ENCODE measurements around the gene PCID2. TPM values are rescaled to one million over a fixed set of nuclear protein-coding genes. Genes with fewer than 3 reads are reported as not detected.

Gene PCID2
- total and polyA plus RNA-seq, 2 of the 13 experiments (the other 11 are each of a cell fraction or from before 2014, with no cell fraction given) = 65.0 to 111 TPM

DNA sequence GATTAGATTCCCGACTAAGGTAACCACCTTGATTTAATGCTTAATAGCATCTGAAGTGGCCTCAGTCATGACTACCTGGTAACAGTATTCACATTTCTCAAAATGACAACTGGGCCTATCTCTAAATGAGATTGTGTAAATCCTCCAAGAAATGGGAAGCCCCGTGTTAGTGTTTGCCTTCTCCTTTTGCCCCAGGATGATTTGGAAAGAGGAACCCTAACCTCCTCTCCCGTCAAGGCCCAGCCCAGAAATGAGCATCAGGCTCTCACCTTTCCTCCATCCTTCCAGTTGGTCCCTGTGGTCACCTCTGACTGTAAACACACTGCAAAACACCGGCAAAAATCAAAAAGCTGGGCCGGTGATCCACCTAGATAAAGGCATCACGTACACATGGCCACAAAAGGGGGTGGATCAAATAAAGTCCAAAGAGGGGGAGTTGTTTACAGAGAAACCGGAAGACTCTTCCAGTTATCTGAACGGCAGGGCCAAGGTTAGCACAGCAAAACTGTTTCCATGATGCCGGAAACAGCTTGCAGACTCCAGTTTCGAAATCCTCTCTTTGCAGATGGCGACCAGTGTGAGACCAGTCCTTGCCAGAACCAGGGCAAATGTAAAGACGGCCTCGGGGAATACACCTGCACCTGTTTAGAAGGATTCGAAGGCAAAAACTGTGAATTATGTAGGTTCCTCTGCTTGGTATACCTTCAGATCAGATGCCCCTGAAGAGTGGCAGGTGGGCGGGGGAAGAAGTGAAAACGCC, 69.5 kb downstream of the PCID2 start (continued):
- no peak for TF ChIP-seq TGIF2 (CRISPR knock-in tag; IDR thresholded peaks at IDR 0.05)
- TF ChIP-seq, protein P1, sequence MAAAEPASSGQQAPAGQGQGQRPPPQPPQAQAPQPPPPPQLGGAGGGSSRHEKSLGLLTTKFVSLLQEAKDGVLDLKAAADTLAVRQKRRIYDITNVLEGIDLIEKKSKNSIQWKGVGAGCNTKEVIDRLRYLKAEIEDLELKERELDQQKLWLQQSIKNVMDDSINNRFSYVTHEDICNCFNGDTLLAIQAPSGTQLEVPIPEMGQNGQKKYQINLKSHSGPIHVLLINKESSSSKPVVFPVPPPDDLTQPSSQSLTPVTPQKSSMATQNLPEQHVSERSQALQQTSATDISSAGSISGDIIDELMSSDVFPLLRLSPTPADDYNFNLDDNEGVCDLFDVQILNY (CRISPR knock-in tag; conservative IDR thresholded peaks at IDR 0.05) = no peak
- peak; percentile 97 for TF ChIP-seq ERF (CRISPR knock-in tag; IDR thresholded peaks at IDR 0.05)
- TF ChIP-seq ZFX (CRISPR knock-in tag; IDR thresholded peaks at IDR 0.05; ENCODE audit: low read depth) = peak; percentile 77
- TF ChIP-seq, protein P2, sequence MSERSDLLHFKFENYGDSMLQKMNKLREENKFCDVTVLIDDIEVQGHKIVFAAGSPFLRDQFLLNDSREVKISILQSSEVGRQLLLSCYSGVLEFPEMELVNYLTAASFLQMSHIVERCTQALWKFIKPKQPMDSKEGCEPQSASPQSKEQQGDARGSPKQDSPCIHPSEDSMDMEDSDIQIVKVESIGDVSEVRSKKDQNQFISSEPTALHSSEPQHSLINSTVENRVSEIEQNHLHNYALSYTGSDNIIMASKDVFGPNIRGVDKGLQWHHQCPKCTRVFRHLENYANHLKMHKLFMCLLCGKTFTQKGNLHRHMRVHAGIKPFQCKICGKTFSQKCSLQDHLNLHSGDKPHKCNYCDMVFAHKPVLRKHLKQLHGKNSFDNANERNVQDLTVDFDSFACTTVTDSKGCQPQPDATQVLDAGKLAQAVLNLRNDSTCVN (CRISPR knock-in tag; IDR thresholded peaks at IDR 0.05; ENCODE audit: borderline replicate concordance) = no peak
- TF ChIP-seq YY1 (IDR thresholded peaks at IDR 0.05; ENCODE audit: insufficient read depth, insufficient replicate concordance, low read depth, low read length) = peak; percentile 84
- no peak; the same call in 1 of the 2 replicates for TF ChIP-seq ZNF569 (CRISPR knock-in tag; IDR thresholded peaks at IDR 0.05; ENCODE audit: borderline replicate concordance)
- TF ChIP-seq, protein P3, sequence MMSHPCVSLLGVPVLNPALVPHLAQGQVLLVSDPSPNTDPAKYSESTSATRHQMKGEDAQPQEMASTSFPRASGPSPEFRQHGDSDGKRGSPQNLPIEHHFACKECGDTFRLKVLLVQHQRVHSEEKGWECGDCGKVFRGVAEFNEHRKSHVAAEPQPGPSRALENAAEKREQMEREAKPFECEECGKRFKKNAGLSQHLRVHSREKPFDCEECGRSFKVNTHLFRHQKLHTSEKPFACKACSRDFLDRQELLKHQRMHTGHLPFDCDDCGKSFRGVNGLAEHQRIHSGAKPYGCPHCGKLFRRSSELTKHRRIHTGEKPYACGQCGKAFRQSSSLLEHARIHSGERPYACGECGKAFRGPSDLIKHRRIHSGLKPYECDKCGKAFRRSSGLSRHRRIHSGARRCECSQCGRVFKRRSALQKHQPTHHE (CRISPR knock-in tag; IDR thresholded peaks at IDR 0.05; ENCODE audit: borderline replicate concordance) = peak; percentile 88
- TF ChIP-seq FOSL2 (CRISPR knock-in tag; IDR thresholded peaks at IDR 0.05) = peak; percentile 62
- TF ChIP-seq HMG20A (CRISPR knock-in tag; IDR thresholded peaks at IDR 0.05; ENCODE audit: borderline replicate concordance) = peak; percentile 91; the same call in 1 of the 2 replicates
- no peak for TF ChIP-seq ZNF550 (CRISPR knock-in tag; IDR thresholded peaks at IDR 0.05; ENCODE audit: borderline replicate concordance)
- TF ChIP-seq SP1 (IDR thresholded peaks at IDR 0.05) = no peak
- TF ChIP-seq SP1 (CRISPR knock-in tag; IDR thresholded peaks at IDR 0.05) = no peak; the same call in 1 of the 2 replicates
- peak; percentile 92 for TF ChIP-seq RXRB (CRISPR knock-in tag; IDR thresholded peaks at IDR 0.05; ENCODE audit: borderline replicate concordance)
- peak; percentile 67; the same call in 1 of the 2 replicates for TF ChIP-seq TCF7L2 (IDR thresholded peaks at IDR 0.05; ENCODE audit: low read depth, low read length)
- TF ChIP-seq ZNF33B (CRISPR knock-in tag; IDR thresholded peaks at IDR 0.05) = peak; percentile 52; the same call in 1 of the 2 replicates
- TF ChIP-seq, protein P4, sequence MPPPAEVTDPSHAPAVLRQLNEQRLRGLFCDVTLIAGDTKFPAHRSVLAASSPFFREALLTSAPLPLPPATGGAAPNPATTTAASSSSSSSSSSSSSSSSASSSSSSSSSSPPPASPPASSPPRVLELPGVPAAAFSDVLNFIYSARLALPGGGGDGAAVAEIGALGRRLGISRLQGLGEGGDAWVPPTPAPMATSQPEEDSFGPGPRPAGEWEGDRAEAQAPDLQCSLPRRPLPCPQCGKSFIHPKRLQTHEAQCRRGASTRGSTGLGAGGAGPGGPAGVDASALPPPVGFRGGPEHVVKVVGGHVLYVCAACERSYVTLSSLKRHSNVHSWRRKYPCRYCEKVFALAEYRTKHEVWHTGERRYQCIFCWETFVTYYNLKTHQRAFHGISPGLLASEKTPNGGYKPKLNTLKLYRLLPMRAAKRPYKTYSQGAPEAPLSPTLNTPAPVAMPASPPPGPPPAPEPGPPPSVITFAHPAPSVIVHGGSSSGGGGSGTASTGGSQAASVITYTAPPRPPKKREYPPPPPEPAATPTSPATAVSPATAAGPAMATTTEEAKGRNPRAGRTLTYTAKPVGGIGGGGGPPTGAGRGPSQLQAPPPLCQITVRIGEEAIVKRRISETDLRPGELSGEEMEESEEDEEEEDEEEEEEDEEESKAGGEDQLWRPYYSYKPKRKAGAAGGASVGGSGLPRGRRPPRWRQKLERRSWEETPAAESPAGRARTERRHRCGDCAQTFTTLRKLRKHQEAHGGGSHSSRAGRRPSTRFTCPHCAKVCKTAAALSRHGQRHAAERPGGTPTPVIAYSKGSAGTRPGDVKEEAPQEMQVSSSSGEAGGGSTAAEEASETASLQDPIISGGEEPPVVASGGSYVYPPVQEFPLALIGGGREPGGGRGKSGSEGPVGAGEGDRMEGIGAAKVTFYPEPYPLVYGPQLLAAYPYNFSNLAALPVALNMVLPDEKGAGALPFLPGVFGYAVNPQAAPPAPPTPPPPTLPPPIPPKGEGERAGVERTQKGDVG (CRISPR knock-in tag; IDR thresholded peaks at IDR 0.05; ENCODE audit: borderline replicate concordance) = peak; percentile 56; the same call in 1 of the 2 replicates
- TF ChIP-seq ZNF850 (CRISPR knock-in tag; conservative IDR thresholded peaks at IDR 0.05) = no peak
- TF ChIP-seq NFYB (CRISPR knock-in tag; IDR thresholded peaks at IDR 0.05) = no peak
- TF ChIP-seq RARG (CRISPR knock-in tag; IDR thresholded peaks at IDR 0.05; ENCODE audit: low read depth) = peak; percentile 89; the same call in 1 of the 2 replicates
- TF ChIP-seq ZMYM2 (CRISPR knock-in tag; IDR thresholded peaks at IDR 0.05) = peak; percentile 79; the same call in 1 of the 2 replicates
- TF ChIP-seq, protein P5, sequence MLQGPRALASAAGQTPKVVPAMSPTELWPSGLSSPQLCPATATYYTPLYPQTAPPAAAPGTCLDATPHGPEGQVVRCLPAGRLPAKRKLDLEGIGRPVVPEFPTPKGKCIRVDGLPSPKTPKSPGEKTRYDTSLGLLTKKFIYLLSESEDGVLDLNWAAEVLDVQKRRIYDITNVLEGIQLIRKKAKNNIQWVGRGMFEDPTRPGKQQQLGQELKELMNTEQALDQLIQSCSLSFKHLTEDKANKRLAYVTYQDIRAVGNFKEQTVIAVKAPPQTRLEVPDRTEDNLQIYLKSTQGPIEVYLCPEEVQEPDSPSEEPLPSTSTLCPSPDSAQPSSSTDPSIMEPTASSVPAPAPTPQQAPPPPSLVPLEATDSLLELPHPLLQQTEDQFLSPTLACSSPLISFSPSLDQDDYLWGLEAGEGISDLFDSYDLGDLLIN (CRISPR knock-in tag; IDR thresholded peaks at IDR 0.05; ENCODE audit: borderline replicate concordance) = no peak

Measured in HepG2 (cell line).